ENCODE results near the gene TULP4.

TULP4 gene

DNA sequence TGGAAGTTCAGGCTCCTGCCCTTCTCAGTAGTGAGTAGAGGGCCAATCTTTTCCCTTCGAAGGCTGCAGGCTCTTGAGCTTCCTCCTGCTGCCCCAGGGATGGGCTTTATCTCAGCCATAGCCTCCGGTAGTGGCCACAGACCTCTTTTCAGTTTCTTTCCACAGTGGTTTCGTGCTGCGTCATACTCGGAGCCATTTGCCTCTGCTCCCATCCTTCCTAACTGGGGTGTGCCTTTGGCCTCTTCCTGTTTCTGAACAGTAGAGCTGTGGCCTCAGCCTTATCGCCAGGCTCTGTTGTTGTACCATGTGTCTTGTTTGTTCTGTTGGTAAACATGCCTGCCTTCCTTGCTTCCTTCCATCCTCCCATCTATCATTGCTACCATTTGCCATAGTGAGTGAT, 54.1 kb downstream of the TULP4 start:
- TF ChIP-seq, protein P1, sequence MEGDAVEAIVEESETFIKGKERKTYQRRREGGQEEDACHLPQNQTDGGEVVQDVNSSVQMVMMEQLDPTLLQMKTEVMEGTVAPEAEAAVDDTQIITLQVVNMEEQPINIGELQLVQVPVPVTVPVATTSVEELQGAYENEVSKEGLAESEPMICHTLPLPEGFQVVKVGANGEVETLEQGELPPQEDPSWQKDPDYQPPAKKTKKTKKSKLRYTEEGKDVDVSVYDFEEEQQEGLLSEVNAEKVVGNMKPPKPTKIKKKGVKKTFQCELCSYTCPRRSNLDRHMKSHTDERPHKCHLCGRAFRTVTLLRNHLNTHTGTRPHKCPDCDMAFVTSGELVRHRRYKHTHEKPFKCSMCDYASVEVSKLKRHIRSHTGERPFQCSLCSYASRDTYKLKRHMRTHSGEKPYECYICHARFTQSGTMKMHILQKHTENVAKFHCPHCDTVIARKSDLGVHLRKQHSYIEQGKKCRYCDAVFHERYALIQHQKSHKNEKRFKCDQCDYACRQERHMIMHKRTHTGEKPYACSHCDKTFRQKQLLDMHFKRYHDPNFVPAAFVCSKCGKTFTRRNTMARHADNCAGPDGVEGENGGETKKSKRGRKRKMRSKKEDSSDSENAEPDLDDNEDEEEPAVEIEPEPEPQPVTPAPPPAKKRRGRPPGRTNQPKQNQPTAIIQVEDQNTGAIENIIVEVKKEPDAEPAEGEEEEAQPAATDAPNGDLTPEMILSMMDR (IDR thresholded peaks at IDR 0.05; ENCODE audit: extremely low read depth, missing control alignments): no peak
- DNase-seq (ENCODE audit: low spot score): no peak

DNA sequence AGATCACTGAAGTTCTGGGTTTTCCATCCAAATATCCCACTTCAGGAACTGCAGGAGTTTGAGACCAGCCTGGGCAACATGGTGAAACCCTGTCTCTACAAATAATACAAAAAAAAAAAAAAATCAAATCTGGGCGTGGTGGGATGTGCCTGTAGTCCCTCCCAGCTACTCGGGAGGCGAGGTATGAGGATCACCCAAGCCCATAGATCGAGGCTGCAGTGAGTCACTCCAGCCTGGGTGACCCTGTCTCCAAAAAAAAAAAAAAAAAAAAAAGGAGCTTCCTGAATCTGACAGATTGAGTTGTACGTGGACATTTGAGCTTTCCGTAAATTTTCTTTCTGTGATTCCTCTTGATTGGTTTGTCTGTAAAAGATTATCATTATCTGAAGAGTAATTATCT, 55.6 kb downstream of the TULP4 start:
- no peak for DNase-seq (ENCODE audit: low spot score)
- TF ChIP-seq, protein P1 (IDR thresholded peaks at IDR 0.05; ENCODE audit: extremely low read depth, missing control alignments): no peak

DNA sequence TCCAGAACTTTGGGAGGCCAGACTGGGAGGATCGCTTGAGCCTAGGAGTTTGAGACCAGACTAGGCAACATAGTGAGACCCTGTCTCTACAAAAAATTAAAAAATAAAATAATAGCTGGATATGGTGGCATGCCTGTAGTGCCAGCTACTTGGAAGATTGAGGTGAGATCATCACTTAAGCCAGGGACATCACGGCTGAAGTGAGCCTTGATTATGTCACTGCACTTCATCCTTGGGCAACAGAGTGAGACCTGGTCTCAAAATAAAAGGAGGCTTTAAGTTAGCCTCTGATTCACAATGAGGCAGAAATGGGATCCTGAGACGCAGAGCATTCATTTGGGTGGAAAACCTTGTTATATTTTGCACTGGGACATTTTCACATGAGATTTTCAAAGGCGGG, 57.0 kb downstream of the TULP4 start:
- DNase-seq (ENCODE audit: low spot score): no peak
- TF ChIP-seq, protein P1 (IDR thresholded peaks at IDR 0.05; ENCODE audit: extremely low read depth, missing control alignments): no peak

DNA sequence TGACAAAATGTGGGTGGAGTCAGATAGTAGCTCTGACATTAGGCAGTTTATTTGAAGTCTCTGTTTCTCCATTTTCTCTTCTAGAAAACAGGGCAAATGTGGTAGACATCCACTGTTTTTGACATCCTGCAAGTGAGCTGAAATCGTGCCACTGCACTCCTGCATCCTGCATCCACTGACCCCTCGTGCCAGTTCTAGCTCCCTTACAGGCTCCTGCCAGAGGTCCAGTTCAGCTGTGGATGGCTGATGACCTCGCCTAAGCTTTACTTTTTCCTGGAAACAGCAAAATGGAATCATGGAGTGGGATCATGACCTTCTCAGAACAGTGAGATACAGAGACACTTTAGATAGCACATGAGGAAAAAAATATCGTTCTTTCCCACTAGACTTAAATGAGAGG, 58.5 kb downstream of the TULP4 start:
- TF ChIP-seq, protein P1 (IDR thresholded peaks at IDR 0.05; ENCODE audit: extremely low read depth, missing control alignments): no peak

DNA sequence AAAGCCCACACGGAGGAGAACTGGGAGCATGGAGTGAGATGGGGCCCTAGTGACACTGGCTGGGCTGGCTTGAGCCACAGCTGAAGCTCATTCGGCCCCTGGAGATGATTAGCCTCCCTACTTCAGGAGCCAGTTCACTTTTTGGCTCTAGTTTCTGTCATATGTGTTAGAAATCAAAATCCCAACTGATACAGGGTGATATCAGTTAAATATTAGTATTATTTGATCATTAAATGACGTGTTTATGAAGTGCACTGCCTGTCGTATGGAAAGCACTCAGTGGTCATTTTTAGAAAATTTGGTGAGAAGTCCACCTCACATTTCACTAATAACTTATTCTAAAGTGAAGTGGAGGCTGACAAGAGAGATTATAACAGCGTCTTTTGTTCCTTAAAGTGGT, 59.0 kb downstream of the TULP4 start:
- no peak for DNase-seq (ENCODE audit: low spot score)
- TF ChIP-seq, protein P1 (IDR thresholded peaks at IDR 0.05; ENCODE audit: extremely low read depth, missing control alignments): no peak

More for the DNA sequence above, 58.5 kb downstream of the TULP4 start:
- no peak for DNase-seq (ENCODE audit: low spot score)

DNA sequence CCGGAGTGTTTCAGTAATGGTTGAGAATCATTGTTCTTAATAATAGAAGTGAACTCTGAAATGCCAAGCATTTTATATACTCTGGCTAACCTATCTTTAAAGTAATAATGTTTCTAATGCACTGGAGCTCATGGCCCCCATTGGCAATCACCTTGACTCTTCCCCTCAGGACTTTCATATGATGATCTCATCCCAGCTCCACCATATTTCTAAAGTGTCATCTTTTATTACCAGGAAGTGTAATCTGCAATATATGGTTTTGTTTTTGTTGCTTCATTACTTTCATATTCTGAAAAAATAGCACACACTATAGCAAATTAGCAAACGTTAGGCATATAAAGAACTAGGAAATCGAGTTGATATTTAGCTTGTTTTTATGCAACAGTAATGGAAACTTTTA, 60.3 kb downstream of the TULP4 start:
- no peak for DNase-seq (ENCODE audit: low spot score)
- TF ChIP-seq, protein P1 (IDR thresholded peaks at IDR 0.05; ENCODE audit: extremely low read depth, missing control alignments): no peak

DNA sequence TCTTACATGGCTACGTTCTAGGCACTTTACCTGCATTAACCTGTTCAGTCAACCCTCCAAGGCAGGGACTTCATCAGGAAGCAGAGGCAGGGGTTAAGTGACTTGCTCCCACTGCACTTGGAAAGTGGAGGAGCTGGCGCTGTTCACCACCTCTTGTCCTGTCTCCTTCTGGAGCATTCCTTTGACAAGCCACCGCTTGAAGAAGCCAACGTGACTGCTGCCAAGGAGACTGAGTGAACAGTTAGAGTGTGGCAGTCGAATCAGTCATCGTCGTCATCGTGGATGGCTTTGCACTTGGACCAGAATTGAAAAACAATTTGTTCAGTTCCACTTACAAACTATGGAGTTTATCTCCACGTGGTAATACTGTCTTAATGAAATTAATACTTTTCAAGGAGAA, 60.9 kb downstream of the TULP4 start:
- TF ChIP-seq, protein P1 (IDR thresholded peaks at IDR 0.05; ENCODE audit: extremely low read depth, missing control alignments): no peak
- DNase-seq (ENCODE audit: low spot score): no peak

All from GM20000 (cell line).